ENCODE results near the gene NUTM1.

- TF ChIP-seq POLR2AphosphoS5 (IDR thresholded peaks at IDR 0.05): no peak
- no peak for TF ChIP-seq CTCF (IDR thresholded peaks at IDR 0.05)
Measured at GRCh38 chr15:34339946-34340345, 3.2 kb upstream of the NUTM1 start.
